IMR-90 (cell line): Measurements from ENCODE around the gene RPS16. TPM values are rescaled to one million over a fixed set of nuclear protein-coding genes. Genes with fewer than 3 reads are reported as not detected.

ENCODE experiments used
- ATAC-seq: fragments of 200-7000 bp; cut with Tn5 transposase; 2 replicates; pipeline ENCODE4 v1.9.1; 2020; ENCODE audit warnings: low read depth, mild to moderate bottlenecking, moderate library complexity
- BruUV-seq: library from RNA; stranded (reverse); fragments of 400-500 nt; replicated peaks from 2 replicates; lab custom pipeline; 2021; lab: Mats Ljungman, UMichigan
- CTCF ChIA-PET: fragments of 300-600 bp; formaldehyde crosslinking; extraction: SDS; loops from one replicate; lab custom pipeline; 2021; ENCODE audit warnings: antibody characterized with exemption; lab: Yijun Ruan, JAX
- POLR2A ChIA-PET: fragments of 300-600 bp; sonication (Branson Sonifier 250); formaldehyde crosslinking; loops from one replicate; lab custom pipeline; 2022; ENCODE audit warnings: antibody characterized with exemption; ENCODE audit not compliant: unreplicated experiment; lab: Charles Lee
- DNase-seq: peaks from one replicate; pipeline ENCODE4 v3.0.0; 2013
- H2AFZ ChIP-seq: replicated peaks from 2 replicates; pipeline ENCODE3; 2013; ENCODE audit warnings: low read length, mild to moderate bottlenecking; ENCODE audit not compliant: poor library complexity
- H2AK5ac ChIP-seq: 2 replicates; pipeline ENCODE4 v1.6.1; 2013; ENCODE audit warnings: low read depth, low read length, inconsistent platforms
- H2AK9ac ChIP-seq: replicated peaks from 2 replicates; pipeline ENCODE3; 2013; ENCODE audit warnings: mild to moderate bottlenecking, low read depth, low read length, moderate library complexity; ENCODE audit not compliant: poor library complexity
- H2BK120ac ChIP-seq: 2 replicates; pipeline ENCODE4 v1.6.1; 2013; ENCODE audit warnings: low read depth, low read length, inconsistent platforms
- H2BK15ac ChIP-seq: 3 replicates; pipeline ENCODE4 v1.6.1; 2013; ENCODE audit warnings: low read depth, low read length, inconsistent platforms
- H2BK20ac ChIP-seq: 2 replicates; pipeline ENCODE4 v1.6.1; 2013; ENCODE audit warnings: low read depth, mild to moderate bottlenecking, inconsistent platforms, low read length, moderate library complexity
- H2BK5ac ChIP-seq: 2 replicates; pipeline ENCODE4 v1.6.1; 2013; ENCODE audit warnings: mild to moderate bottlenecking, low read depth, low read length, inconsistent platforms; ENCODE audit not compliant: poor library complexity, severe bottlenecking
- H3K14ac ChIP-seq: replicated peaks from 2 replicates; pipeline ENCODE4 v1.6.1; 2013; ENCODE audit warnings: low read depth, low read length, inconsistent platforms
- H3K18ac ChIP-seq: 2 replicates; pipeline ENCODE4 v1.6.1; 2013; ENCODE audit warnings: low read depth, low read length, control low read depth
- H3K23ac ChIP-seq: 2 replicates; pipeline ENCODE4 v1.6.1; 2013; ENCODE audit warnings: low read depth, low read length, inconsistent platforms
- H3K27ac ChIP-seq: 2 replicates; pipeline ENCODE4 v1.5.1; 2013; ENCODE audit warnings: mild to moderate bottlenecking, control low read depth, low read length; ENCODE audit not compliant: insufficient read depth
- H3K27me3 ChIP-seq: 2 replicates; pipeline ENCODE4 v1.6.1; 2013; ENCODE audit warnings: low read length; ENCODE audit not compliant: control insufficient read depth, insufficient read depth
- H3K36me3 ChIP-seq: 2 replicates; pipeline ENCODE4 v1.6.1; 2013; ENCODE audit warnings: low read length, mixed read lengths; ENCODE audit not compliant: control insufficient read depth, insufficient read depth
- H3K4ac ChIP-seq: 2 replicates; pipeline ENCODE4 v1.6.1; 2013; ENCODE audit warnings: low read depth, low read length, inconsistent platforms
- H3K4me1 ChIP-seq: 2 replicates; pipeline ENCODE4 v1.6.1; 2013; ENCODE audit warnings: low read length, mixed read lengths; ENCODE audit not compliant: control insufficient read depth, insufficient read depth
- H3K4me2 ChIP-seq: 2 replicates; pipeline ENCODE4 v1.6.1; 2013; ENCODE audit warnings: low read depth, mild to moderate bottlenecking, control low read depth, low read length, moderate library complexity
- H3K4me3 ChIP-seq: 2 replicates; pipeline ENCODE4 v1.5.1; 2013; ENCODE audit warnings: low read depth, mild to moderate bottlenecking, control low read depth, low read length, moderate library complexity; ENCODE audit not compliant: insufficient read depth
- H3K56ac ChIP-seq: 2 replicates; pipeline ENCODE4 v1.6.1; 2013; ENCODE audit warnings: low read length, inconsistent platforms; ENCODE audit not compliant: insufficient read depth; ENCODE audit errors: extremely low read depth
- H3K79me1 ChIP-seq, 2 experiments: 2 replicates each; pipeline ENCODE4 v1.6.1; 2013; ENCODE audit warnings: low read length in 2 of 2, inconsistent platforms in 1 of 2, low read depth in 1 of 2
- H3K9ac ChIP-seq: 2 replicates; pipeline ENCODE4 v1.6.1; 2013; ENCODE audit warnings: low read depth, low read length, control low read depth
- H3K9me1 ChIP-seq: 2 replicates; pipeline ENCODE4 v1.6.1; 2013; ENCODE audit warnings: low read length, inconsistent platforms; ENCODE audit not compliant: insufficient read depth
- H3K9me3 ChIP-seq: 2 replicates; pipeline ENCODE4 v1.6.1; 2013; ENCODE audit warnings: low read length; ENCODE audit not compliant: control insufficient read depth, insufficient read depth
- H4K20me1 ChIP-seq: 2 replicates; pipeline ENCODE4 v1.6.1; 2013; ENCODE audit warnings: low read length, inconsistent platforms; ENCODE audit not compliant: insufficient read depth
- H4K5ac ChIP-seq: 2 replicates; pipeline ENCODE4 v1.6.1; 2013; ENCODE audit warnings: mild to moderate bottlenecking, low read depth, low read length, control low read depth
- H4K8ac ChIP-seq, 2 experiments: 2 replicates each; pipeline ENCODE4 v1.6.1; 2013; ENCODE audit warnings: low read depth in 2 of 2, low read length in 2 of 2, control low read depth in 1 of 2, inconsistent platforms in 1 of 2
- H4K91ac ChIP-seq: 2 replicates; pipeline ENCODE4 v1.6.1; 2013; ENCODE audit warnings: low read depth, low read length, inconsistent platforms; ENCODE audit not compliant: insufficient read depth
- BHLHE40 ChIP-seq: fragments of 150-350 bp; IDR thresholded peaks from 2 replicates; pipeline ENCODE4 v1.6.1; 2016; ENCODE audit warnings: mild to moderate bottlenecking, low read depth, low read length
- CTCF ChIP-seq: conservative IDR thresholded peaks from 2 replicates; pipeline ENCODE4 v1.5.1; 2012; ENCODE audit warnings: mild to moderate bottlenecking, low read depth, low read length, improper control_type of control experiment
- ELK1 ChIP-seq: fragments of 150-350 bp; IDR thresholded peaks from 2 replicates; pipeline ENCODE4 v1.6.1; 2016; ENCODE audit warnings: low read depth, mild to moderate bottlenecking, low read length, moderate library complexity, borderline replicate concordance
- MAFK ChIP-seq: IDR thresholded peaks from 2 replicates; pipeline ENCODE4 v1.6.1; 2012; ENCODE audit warnings: low read depth, low read length, improper control_type of control experiment
- MAZ ChIP-seq: IDR thresholded peaks from 2 replicates; pipeline ENCODE4 v1.6.1; 2012; ENCODE audit warnings: low read depth, mild to moderate bottlenecking, low read length, improper control_type of control experiment, moderate library complexity, borderline replicate concordance
- MXI1 ChIP-seq: IDR thresholded peaks from 2 replicates; pipeline ENCODE4 v1.6.1; 2012; ENCODE audit warnings: low read depth, mild to moderate bottlenecking, low read length, moderate library complexity, borderline replicate concordance
- NFE2L2 ChIP-seq: fragments of 150-350 bp; IDR thresholded peaks from 2 replicates; pipeline ENCODE4 v1.6.1; 2016; ENCODE audit warnings: low read depth, mild to moderate bottlenecking, low read length
- POLR2A ChIP-seq: IDR thresholded peaks from 2 replicates; pipeline ENCODE4 v1.6.1; 2012; ENCODE audit warnings: mild to moderate bottlenecking, low read depth, low read length
- RAD21 ChIP-seq: IDR thresholded peaks from 2 replicates; pipeline ENCODE4 v1.6.1; 2012; ENCODE audit warnings: low read length, improper control_type of control experiment
- RCOR1 ChIP-seq: IDR thresholded peaks from 2 replicates; pipeline ENCODE4 v1.6.1; 2012; ENCODE audit warnings: mild to moderate bottlenecking, low read length, improper control_type of control experiment; ENCODE audit not compliant: insufficient replicate concordance
- RFX5 ChIP-seq: IDR thresholded peaks from 2 replicates; pipeline ENCODE4 v1.8.0; 2012; ENCODE audit warnings: low read depth, mild to moderate bottlenecking, low read length, moderate library complexity
- SMC3 ChIP-seq: fragments of 150-350 bp; IDR thresholded peaks from 2 replicates; pipeline ENCODE4 v1.6.1; 2016; ENCODE audit warnings: low read depth, mild to moderate bottlenecking, antibody characterized with exemption, low read length, moderate library complexity
- WGBS, 2 experiments: methylation state at CpG; one replicate each; pipeline versions ENCODE4 v1.1.5 to v1.1.7; 2013; ENCODE audit warnings: missing lambda C conversion rate in 2 of 2; ENCODE audit not compliant: insufficient read length in 1 of 2; ENCODE audit errors: extremely low coverage in 2 of 2; 5-methylcytosine and 5-hydroxymethylcytosine counted together
- dilution Hi-C: fragments of 300-500 bp; cut with HindIII; formaldehyde crosslinking; loops from one replicate; pipeline ENCODE4 v1.14.3; 2018; ENCODE audit warnings: low sequenced_read_pairs; ENCODE audit not compliant: unreplicated experiment
- in situ Hi-C: fragments of 300-500 bp; cut with MboI; formaldehyde crosslinking; loops from 3 replicates; pipeline ENCODE4 v1.14.3; 2019; ENCODE audit warnings: low sequenced_read_pairs, inconsistent platforms, mixed read lengths
- intact Hi-C: fragments of 100-400 bp; cut with micrococcal nuclease; formaldehyde crosslinking; loops from 2 replicates; pipeline ENCODE4 v1.10.0; 2022
- polyA plus RNA-seq, 3 experiments: library from polyadenylated mRNA; depleted of rRNA; stranded (reverse); fragments of >200 nt; gene quantifications; 2 replicates each; pipeline ENCODE4 v1.2.3, GENCODE V29; 2012; ENCODE audit warnings: low replicate concordance in 1 of 3
- total RNA-seq: library from RNA; depleted of rRNA; stranded (reverse); fragments of >200 nt; gene quantifications from 2 replicates; pipeline ENCODE4 v1.2.3, GENCODE V29; 2012
- TF ChIP-seq, protein P1 (sequence below): fragments of 150-350 bp; IDR thresholded peaks from 2 replicates; pipeline ENCODE4 v1.6.1; 2017; ENCODE audit warnings: mild to moderate bottlenecking, antibody characterized with exemption, low read length, low read depth

Gene RPS16
- total and polyA plus RNA-seq, 2 of the 4 experiments (the other 2 are of a cell fraction): 320 to 3,500 TPM

GRCh38 chr19:39390751-39391437, 44.9 kb downstream of the RPS16 start, which contains the start of the genes MED29 and PAF1:
Gene MED29, plus strand, starts transcription at chr19:39391378. Its CDS starts 45 bp downstream, at chr19:39391423.
Gene PAF1, minus strand, starts transcription at chr19:39391106. Its CDS starts 242 bp downstream, at chr19:39390864.
- in situ Hi-C loops: no loop called here
- ATAC-seq: peak; percentile 95
- 1% methylated on average over 22 of the region's 60 CpGs; no CpG with 5 or more reads in 1 of the 2 experiments for WGBS, 2 experiments
- TF ChIP-seq RCOR1 (peak; percentile 33), MAZ (peak; percentile 7; the same call in 1 of the 2 replicates), RAD21 (no peak), MXI1 (no peak; the same call in 1 of the 2 replicates), RFX5 (no peak), CTCF (0 out of 2 replicates have a peak, but pooled peaks have one; percentile 6), BHLHE40 (no peak), SMC3 (no peak), NFE2L2 (no peak), MAFK (no peak), POLR2A (peak; percentile 98), ELK1 (no peak)
- TF ChIP-seq, protein P1, sequence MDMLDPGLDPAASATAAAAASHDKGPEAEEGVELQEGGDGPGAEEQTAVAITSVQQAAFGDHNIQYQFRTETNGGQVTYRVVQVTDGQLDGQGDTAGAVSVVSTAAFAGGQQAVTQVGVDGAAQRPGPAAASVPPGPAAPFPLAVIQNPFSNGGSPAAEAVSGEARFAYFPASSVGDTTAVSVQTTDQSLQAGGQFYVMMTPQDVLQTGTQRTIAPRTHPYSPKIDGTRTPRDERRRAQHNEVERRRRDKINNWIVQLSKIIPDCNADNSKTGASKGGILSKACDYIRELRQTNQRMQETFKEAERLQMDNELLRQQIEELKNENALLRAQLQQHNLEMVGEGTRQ: no peak

More at GRCh38 chr19:39390751-39391437, 44.9 kb downstream of the RPS16 start, which contains the start of the genes MED29 and PAF1:
- Histone ChIP-seq H3K27me3 (no peaks in the 10 kb centered on the region), H3K4me3 (peak within 1 kb of the TSS; percentile 70), H3K9ac (peak within 1 kb of the TSS; percentile 87), H3K4ac (peak within 1 kb of the TSS; percentile 93), H3K18ac (peak within 1 kb of the TSS; percentile 51; the same call in 1 of the 2 replicates), H2AK9ac (peak within 1 kb of the TSS; percentile 100), H4K5ac (peak within 1 kb of the TSS; percentile 53), H2BK15ac (no peak within 1 kb of the TSS), H4K20me1 (no peaks in the 10 kb centered on the region), H2AK5ac (peak within 1 kb of the TSS; percentile 97), H2BK120ac (peak within 1 kb of the TSS; percentile 70; the same call in 1 of the 2 replicates), H3K79me1 (peaks cover 34 to 55% of the 10 kb centered on the region in 2 experiments), H2AFZ (peak within 1 kb of the TSS; percentile 96), H3K36me3 (peaks cover 44% of the 10 kb centered on the region), H2BK20ac (no peak within 1 kb of the TSS), H4K91ac (peak within 1 kb of the TSS; percentile 94), H3K4me1 (peaks cover 12% of the 10 kb centered on the region), H3K9me3 (no peaks in the 10 kb centered on the region), H3K27ac (peak within 1 kb of the TSS; percentile 92), H3K14ac (peak within 1 kb of the TSS; percentile 93), H3K4me2 (peak within 1 kb of the TSS; percentile 88), H4K8ac (peak within 1 kb of the TSS; percentile 38 to 92), H2BK5ac (peak within 1 kb of the TSS; percentile 93), H3K23ac (peak within 1 kb of the TSS; percentile 73), H3K9me1 (peaks cover 15% of the 10 kb centered on the region; the same call in 1 of the 2 replicates), H3K56ac (peak within 1 kb of the TSS; percentile 84)
- intact Hi-C loops (loop anchor here (2.0 kb wide), 1 partner anchor 48 kb away; the partner anchor contains the start of gene SAMD4B), dilution Hi-C loops (no loop called here)
- BruUV-seq: no TSS peak
- ChIA-PET CTCF (interaction anchor here (0.6 to 0.8 kb wide), 2 partner anchors 21 to 29 kb away, joined by 3 read pairs; no protein-coding TSS in a partner anchor), POLR2A (interaction anchor here (1.0 to 1.5 kb wide), 2 partner anchors 16 to 45 kb away, joined by 3 to 5 read pairs; partner anchors contain the start of genes RPS16 and ZFP36)
- DNase-seq: peak; percentile 100
